ENCODE results near the gene GLYR1.

- no peak for TF ChIP-seq POLR2AphosphoS5 (IDR thresholded peaks at IDR 0.05; ENCODE audit: low read depth, low read length)
- no peak for TF ChIP-seq TAF1 (IDR thresholded peaks at IDR 0.05; ENCODE audit: borderline replicate concordance, insufficient read depth, low read length)
- TF ChIP-seq, protein P1, sequence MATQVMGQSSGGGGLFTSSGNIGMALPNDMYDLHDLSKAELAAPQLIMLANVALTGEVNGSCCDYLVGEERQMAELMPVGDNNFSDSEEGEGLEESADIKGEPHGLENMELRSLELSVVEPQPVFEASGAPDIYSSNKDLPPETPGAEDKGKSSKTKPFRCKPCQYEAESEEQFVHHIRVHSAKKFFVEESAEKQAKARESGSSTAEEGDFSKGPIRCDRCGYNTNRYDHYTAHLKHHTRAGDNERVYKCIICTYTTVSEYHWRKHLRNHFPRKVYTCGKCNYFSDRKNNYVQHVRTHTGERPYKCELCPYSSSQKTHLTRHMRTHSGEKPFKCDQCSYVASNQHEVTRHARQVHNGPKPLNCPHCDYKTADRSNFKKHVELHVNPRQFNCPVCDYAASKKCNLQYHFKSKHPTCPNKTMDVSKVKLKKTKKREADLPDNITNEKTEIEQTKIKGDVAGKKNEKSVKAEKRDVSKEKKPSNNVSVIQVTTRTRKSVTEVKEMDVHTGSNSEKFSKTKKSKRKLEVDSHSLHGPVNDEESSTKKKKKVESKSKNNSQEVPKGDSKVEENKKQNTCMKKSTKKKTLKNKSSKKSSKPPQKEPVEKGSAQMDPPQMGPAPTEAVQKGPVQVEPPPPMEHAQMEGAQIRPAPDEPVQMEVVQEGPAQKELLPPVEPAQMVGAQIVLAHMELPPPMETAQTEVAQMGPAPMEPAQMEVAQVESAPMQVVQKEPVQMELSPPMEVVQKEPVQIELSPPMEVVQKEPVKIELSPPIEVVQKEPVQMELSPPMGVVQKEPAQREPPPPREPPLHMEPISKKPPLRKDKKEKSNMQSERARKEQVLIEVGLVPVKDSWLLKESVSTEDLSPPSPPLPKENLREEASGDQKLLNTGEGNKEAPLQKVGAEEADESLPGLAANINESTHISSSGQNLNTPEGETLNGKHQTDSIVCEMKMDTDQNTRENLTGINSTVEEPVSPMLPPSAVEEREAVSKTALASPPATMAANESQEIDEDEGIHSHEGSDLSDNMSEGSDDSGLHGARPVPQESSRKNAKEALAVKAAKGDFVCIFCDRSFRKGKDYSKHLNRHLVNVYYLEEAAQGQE (IDR thresholded peaks at IDR 0.05; ENCODE audit: insufficient read depth in 1 of 2, low read depth in 2 of 2, low read length in 2 of 2) = no peak
- TF ChIP-seq FOXP2 (optimal IDR thresholded peaks at IDR 0.05; ENCODE audit: borderline replicate concordance, extremely low read depth, extremely low read length, insufficient read depth) = no peak
These were observed 26.0 kb upstream of the GLYR1 start for GRCh38 chr16:4873091-4873490.
